H1 (cell line): ENCODE data around the gene PLSCR1. TPM values are rescaled to one million over a fixed set of nuclear protein-coding genes. Genes with fewer than 3 reads are reported as not detected.

Experiments used
- CTCF ChIA-PET: fragments of 300-600 bp; sonication (Branson Sonifier 250); formaldehyde crosslinking; loops from one replicate; lab custom pipeline; 2021; ENCODE audit not compliant: partially characterized antibody; lab: Charles Lee
- POLR2A ChIA-PET: fragments of 300-600 bp; sonication (Branson Sonifier 250); formaldehyde crosslinking; loops from one replicate; lab custom pipeline; 2021; ENCODE audit warnings: inconsistent platforms; ENCODE audit not compliant: partially characterized antibody; lab: Charles Lee
- DNase-seq, 2 experiments: peaks; one replicate each; pipeline versions ENCODE4 v3.0.0 to v3.0.0-alpha.2; 2010 to 2022; ENCODE audit warnings: low spot score in 2 of 2, low read depth in 1 of 2, mixed read lengths in 1 of 2
- FAIRE-seq: peaks from 2 replicates; lab custom pipeline; 2011; peaks lifted over from hg19 to GRCh38; lab: Jason Lieb, UNC
- H2AFZ ChIP-seq: 2 replicates; pipeline ENCODE4 v1.8.1; 2012; ENCODE audit warnings: low read length, inconsistent platforms
- H2AK5ac ChIP-seq: 2 replicates; pipeline ENCODE4 v1.6.1; 2013; ENCODE audit warnings: low read depth, low read length
- H2BK120ac ChIP-seq: replicated peaks from 2 replicates; pipeline ENCODE3; 2013; ENCODE audit warnings: low read depth, low read length, inconsistent platforms
- H2BK12ac ChIP-seq: 2 replicates; pipeline ENCODE4 v1.6.1; 2013; ENCODE audit warnings: low read depth, low read length
- H2BK15ac ChIP-seq: 2 replicates; pipeline ENCODE4 v1.6.1; 2013; ENCODE audit warnings: low read length
- H2BK20ac ChIP-seq: 2 replicates; pipeline ENCODE4 v1.6.1; 2013; ENCODE audit warnings: low read length
- H2BK5ac ChIP-seq: 2 replicates; pipeline ENCODE4 v1.6.1; 2013; ENCODE audit warnings: low read depth, low read length
- H3K14ac ChIP-seq: 2 replicates; pipeline ENCODE4 v1.6.1; 2013; ENCODE audit warnings: inconsistent platforms; ENCODE audit not compliant: insufficient read length
- H3K18ac ChIP-seq: 2 replicates; pipeline ENCODE4 v1.6.1; 2013; ENCODE audit warnings: low read length; ENCODE audit errors: extremely low read depth
- H3K23ac ChIP-seq: 2 replicates; pipeline ENCODE4 v1.6.1; 2013; ENCODE audit warnings: inconsistent platforms; ENCODE audit not compliant: insufficient read length
- H3K23me2 ChIP-seq: 2 replicates; pipeline ENCODE4 v1.6.1; 2013; ENCODE audit warnings: low read depth, low read length
- H3K27ac ChIP-seq: 2 replicates; pipeline ENCODE4 v1.6.1; 2011; ENCODE audit warnings: low read depth, low read length, inconsistent platforms
- H3K27me3 ChIP-seq, 4 experiments: replicated peaks in 1 of 4; 1 replicate in 1 of 4; 2 replicates in 3 of 4; pipeline versions ENCODE4 v1.6.1 to v1.8.1; 2011 to 2013; ENCODE audit warnings: low read length in 3 of 4, mild to moderate bottlenecking in 3 of 4, inconsistent platforms in 2 of 4, mixed read lengths in 2 of 4, moderate library complexity in 1 of 4; ENCODE audit not compliant: control insufficient read depth in 3 of 4, insufficient read depth in 3 of 4; ENCODE audit errors: extremely low read depth in 1 of 4
- H3K36me3 ChIP-seq, 4 experiments: 2 replicates each; pipeline versions ENCODE4 v1.6.1 to v1.8.1; 2011 to 2013; ENCODE audit warnings: mild to moderate bottlenecking in 4 of 4, low read length in 3 of 4, moderate library complexity in 2 of 4, control low read depth in 1 of 4, inconsistent platforms in 1 of 4; ENCODE audit not compliant: insufficient read depth in 4 of 4, control insufficient read depth in 2 of 4
- H3K4ac ChIP-seq: replicated peaks from 2 replicates; pipeline ENCODE3; 2013; ENCODE audit warnings: low read length, low read depth, mixed read lengths, inconsistent platforms; ENCODE audit not compliant: insufficient read length
- H3K4me1 ChIP-seq, 4 experiments: replicated peaks in 1 of 4; 1 replicate in 1 of 4; 2 replicates in 3 of 4; pipeline versions ENCODE4 v1.6.1 to v1.8.1; 2011 to 2013; ENCODE audit warnings: low read length in 3 of 4, inconsistent platforms in 2 of 4, mixed read lengths in 1 of 4; ENCODE audit not compliant: insufficient read depth in 4 of 4, control insufficient read depth in 3 of 4
- H3K4me2 ChIP-seq, 2 experiments: 2 replicates each; pipeline versions ENCODE4 v1.6.1 to v1.8.1; 2011 to 2013; ENCODE audit warnings: low read depth in 2 of 2, low read length in 2 of 2, control low read depth in 1 of 2, inconsistent platforms in 1 of 2, mild to moderate bottlenecking in 1 of 2; ENCODE audit not compliant: insufficient read depth in 1 of 2
- H3K4me3 ChIP-seq, 4 experiments: fragments of 200-600, 300-600 bp in 1 of 4; sonication (generic), shearing (Covaris generic), sonication (Bioruptor Twin) in 1 of 4; 2 replicates each; pipeline versions ENCODE4 v1.5.1 to v1.8.1; 2011 to 2016; ENCODE audit warnings: low read length in 4 of 4, low read depth in 3 of 4, control low read depth in 2 of 4, inconsistent platforms in 2 of 4, mild to moderate bottlenecking in 2 of 4, mixed read lengths in 1 of 4, moderate library complexity in 1 of 4; ENCODE audit not compliant: insufficient read depth in 2 of 4; ENCODE audit errors: extremely low read depth in 1 of 4
- H3K56ac ChIP-seq: replicated peaks from 2 replicates; pipeline ENCODE3; 2013; ENCODE audit warnings: low read depth, mild to moderate bottlenecking, mixed read lengths, low read length, inconsistent platforms; ENCODE audit not compliant: insufficient read length
- H3K79me1 ChIP-seq: 2 replicates; pipeline ENCODE4 v1.6.1; 2013; ENCODE audit warnings: low read depth, low read length, control low read depth
- H3K79me2 ChIP-seq, 2 experiments: 2 replicates each; pipeline versions ENCODE4 v1.6.1 to v1.8.1; 2012 to 2013; ENCODE audit warnings: low read length in 2 of 2, mild to moderate bottlenecking in 2 of 2, inconsistent platforms in 1 of 2; ENCODE audit not compliant: insufficient read depth in 2 of 2, control insufficient read depth in 1 of 2
- H3K9ac ChIP-seq, 4 experiments: replicated peaks in 1 of 4; 1 replicate in 1 of 4; 2 replicates in 3 of 4; pipeline versions ENCODE4 v1.6.1 to v1.8.1; 2011 to 2013; ENCODE audit warnings: low read depth in 3 of 4, low read length in 3 of 4, control low read depth in 2 of 4, mild to moderate bottlenecking in 2 of 4, moderate library complexity in 2 of 4, inconsistent platforms in 1 of 4; ENCODE audit errors: extremely low read depth in 1 of 4
- H3K9me3 ChIP-seq, 2 experiments: 2 replicates each; pipeline versions ENCODE4 v1.6.1 to v1.8.1; 2012 to 2013; ENCODE audit warnings: mild to moderate bottlenecking in 2 of 2, moderate library complexity in 2 of 2, control low read depth in 1 of 2, inconsistent platforms in 1 of 2, low read depth in 1 of 2, low read length in 1 of 2, mixed read lengths in 1 of 2; ENCODE audit not compliant: insufficient read depth in 2 of 2
- H4K20me1 ChIP-seq, 2 experiments: replicated peaks in 1 of 2; 2 replicates each; pipeline versions ENCODE3 to v1.8.1; 2011 to 2013; ENCODE audit warnings: inconsistent platforms in 2 of 2, low read length in 2 of 2, mild to moderate bottlenecking in 1 of 2; ENCODE audit not compliant: insufficient read depth in 2 of 2, control insufficient read depth in 1 of 2
- H4K5ac ChIP-seq: 2 replicates; pipeline ENCODE4 v1.6.1; 2013; ENCODE audit warnings: low read length, low read depth, mixed read lengths, inconsistent platforms; ENCODE audit not compliant: insufficient read length
- H4K8ac ChIP-seq: 2 replicates; pipeline ENCODE4 v1.8.0; 2013; ENCODE audit warnings: mild to moderate bottlenecking, moderate library complexity, low read length, inconsistent platforms; ENCODE audit not compliant: insufficient read depth; ENCODE audit errors: extremely low read depth
- H4K91ac ChIP-seq: replicated peaks from 2 replicates; pipeline ENCODE3; 2013; ENCODE audit warnings: low read length, mixed read lengths, inconsistent platforms; ENCODE audit not compliant: insufficient read length
- CBX8 ChIP-seq: fragments of 300-800, 300-1000 bp; sonication (generic); IDR thresholded peaks from 2 replicates; pipeline ENCODE4 v1.7.1; 2016; ENCODE audit warnings: low read depth, low read length, borderline replicate concordance
- CEBPB ChIP-seq: IDR thresholded peaks from 2 replicates; pipeline ENCODE4 v1.6.1; 2012; ENCODE audit warnings: low read depth, low read length
- CHD1 ChIP-seq: IDR thresholded peaks from 2 replicates; pipeline ENCODE4 v1.6.1; 2012; ENCODE audit warnings: low read depth, low read length, improper control_type of control experiment
- CHD2 ChIP-seq: IDR thresholded peaks from 2 replicates; pipeline ENCODE4 v1.6.1; 2012; ENCODE audit warnings: low read length, improper control_type of control experiment
- HDAC2 ChIP-seq, 2 experiments: fragments of 300-600 bp in 1 of 2; sonication (generic) in 1 of 2; IDR thresholded peaks; 2 replicates each; pipeline ENCODE4 v1.6.1; 2011 to 2012; ENCODE audit warnings: low read depth in 2 of 2, low read length in 2 of 2, mild to moderate bottlenecking in 2 of 2, moderate library complexity in 2 of 2, borderline replicate concordance in 1 of 2, inconsistent platforms in 1 of 2
- MAFK ChIP-seq: IDR thresholded peaks from 2 replicates; pipeline ENCODE4 v1.6.1; 2012; ENCODE audit warnings: low read depth, mild to moderate bottlenecking, improper control_type of control experiment, low read length
- NANOG ChIP-seq: IDR thresholded peaks from 2 replicates; pipeline ENCODE4 v1.6.1; 2011; ENCODE audit warnings: low read length, low read depth, mild to moderate bottlenecking, inconsistent platforms; ENCODE audit not compliant: insufficient read depth, poor library complexity, severe bottlenecking
- PHF8 ChIP-seq: fragments of 200-600 bp; sonication (generic); conservative IDR thresholded peaks from 2 replicates; pipeline ENCODE4 v1.7.1; 2012; ENCODE audit warnings: low read depth, mild to moderate bottlenecking, inconsistent platforms, low read length, moderate library complexity
- RBBP5 ChIP-seq: IDR thresholded peaks from 2 replicates; pipeline ENCODE4 v1.7.1; 2012; ENCODE audit warnings: low read depth, mild to moderate bottlenecking, inconsistent platforms, low read length, moderate library complexity, borderline replicate concordance
- SIN3A ChIP-seq, 2 experiments: IDR thresholded peaks in 1 of 2; conservative IDR thresholded peaks in 1 of 2; 2 replicates each; pipeline ENCODE4 v1.6.1; 2011 to 2012; ENCODE audit warnings: low read length in 2 of 2, improper control_type of control experiment in 1 of 2, low read depth in 1 of 2, mild to moderate bottlenecking in 1 of 2
- SIX5 ChIP-seq: IDR thresholded peaks from 2 replicates; pipeline ENCODE4 v1.6.1; 2011; ENCODE audit warnings: mild to moderate bottlenecking, low read depth, low read length
- TAF1 ChIP-seq: IDR thresholded peaks from 2 replicates; pipeline ENCODE4 v1.6.1; 2011; ENCODE audit warnings: mild to moderate bottlenecking, low read depth, low read length
- TAF7 ChIP-seq: optimal IDR thresholded peaks from 2 replicates; pipeline ENCODE3; 2011; ENCODE audit warnings: low read depth, mild to moderate bottlenecking, inconsistent platforms, low read length, moderate library complexity, borderline replicate concordance
- TBP ChIP-seq: IDR thresholded peaks from 2 replicates; pipeline ENCODE4 v1.6.1; 2011; ENCODE audit warnings: low read depth, low read length, improper control_type of control experiment
- TEAD4 ChIP-seq: IDR thresholded peaks from 2 replicates; pipeline ENCODE4 v1.6.1; 2012; ENCODE audit warnings: low read depth, low read length, inconsistent platforms, mixed read lengths
- WGBS, 2 experiments: shearing (Covaris generic) in 1 of 2; methylation state at CpG; one replicate each; pipeline versions ENCODE4 v1.1.6 to v1.1.7; 2013 to 2015; ENCODE audit warnings: low lambda C conversion rate in 2 of 2, mixed read lengths in 2 of 2, inconsistent platforms in 1 of 2, low coverage in 1 of 2, missing lambda C conversion rate in 1 of 2; ENCODE audit not compliant: insufficient replicate concordance in 2 of 2, insufficient coverage in 1 of 2, insufficient read length in 1 of 2; ENCODE audit errors: extremely low coverage in 1 of 2, missing lambda C conversion rate in 1 of 2; 5-methylcytosine and 5-hydroxymethylcytosine counted together
- polyA plus RNA-seq, 7 experiments: library from polyadenylated mRNA; depleted of rRNA in 3 of 7; stranded (reverse) in 5 of 7; unstranded in 2 of 7; fragments of >200 nt in 5 of 7; fragments of 200-250 nt in 2 of 7; gene quantifications; 1 replicate in 5 of 7; 2 replicates in 1 of 7; 4 replicates in 1 of 7; pipeline versions ENCODE4 v1.2.1 to v1.2.3, GENCODE V29; 2011 to 2013; ENCODE audit warnings: missing spikeins in 2 of 7, mixed read lengths in 2 of 7
- total RNA-seq: library from RNA; stranded (reverse); fragmentation: NEBNext Ultra II Directional; extraction: Animal tissue kit (Norgen Biotek cat#: 25700); gene quantifications from 2 replicates; pipeline ENCODE4 v1.2.1, GENCODE V29; 2021

The PLSCR1 gene
- total and polyA plus RNA-seq, 2 of the 8 experiments (the other 6 are each of a cell fraction or from before 2014, with no cell fraction given): 32.2 to 48.5 TPM

DNA sequence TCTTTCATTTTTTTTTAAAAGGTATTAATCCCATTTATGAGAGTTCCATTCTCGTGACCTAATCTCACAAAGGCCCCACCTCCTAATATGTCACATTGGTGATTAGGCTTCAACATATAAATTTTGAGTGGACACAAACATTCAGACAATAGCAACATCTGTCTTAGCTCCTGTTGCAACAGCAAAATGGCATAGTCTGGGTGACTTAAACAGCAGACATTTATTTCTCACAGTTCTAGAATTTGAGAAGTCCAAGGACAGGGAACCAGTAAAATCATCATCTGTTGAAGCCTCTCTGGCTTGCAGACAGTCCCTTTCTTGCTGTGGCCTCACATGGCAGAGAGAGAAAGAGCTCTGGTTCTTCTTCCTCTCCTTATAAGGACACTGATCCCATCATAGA is 71.8 kb downstream of the PLSCR1 start:
- no peak overlapping the region for H3K4ac ChIP-seq
- POLR2A ChIA-PET: no interaction called here

More for the DNA sequence above, 71.8 kb downstream of the PLSCR1 start:
- H3K27me3 ChIP-seq: no peaks in the 10 kb centered on the region
- H2AFZ ChIP-seq: no peak overlapping the region
- 89% methylated on average over 1 of the region's 1 CpG; no CpG with 5 or more reads in 1 of the 2 experiments for WGBS, 2 experiments
- no peak overlapping the region for H2BK20ac ChIP-seq
- no peak overlapping the region for H4K8ac ChIP-seq
- no peaks in the 10 kb centered on the region for H3K36me3 ChIP-seq
- no peak overlapping the region for H2BK15ac ChIP-seq
- H2BK5ac ChIP-seq: no peak overlapping the region
- no peak overlapping the region for H3K9ac ChIP-seq
- no peaks in the 10 kb centered on the region for H3K23me2 ChIP-seq
- no peaks in the 10 kb centered on the region for H4K20me1 ChIP-seq
- H3K4me1 ChIP-seq: peaks cover 0 to 6% (median 0%) of the 10 kb centered on the region in 4 experiments; a peak in 1 of 7 replicates
- H3K9me3 ChIP-seq: no peaks in the 10 kb centered on the region
- no peak overlapping the region for H4K5ac ChIP-seq
- no peak overlapping the region for H2BK120ac ChIP-seq
- H3K18ac ChIP-seq: no peak overlapping the region
- no peak overlapping the region for H3K27ac ChIP-seq
- H3K4me3 ChIP-seq: no peak overlapping the region
- no peak overlapping the region for H3K4me2 ChIP-seq
- no peak overlapping the region for H4K91ac ChIP-seq
- no peak overlapping the region for H2BK12ac ChIP-seq
- FAIRE-seq (no peak), DNase-seq (no peak)
- no peaks in the 10 kb centered on the region for H3K79me2 ChIP-seq
- H3K23ac ChIP-seq: no peak overlapping the region
- H3K79me1 ChIP-seq: no peaks in the 10 kb centered on the region
- no peak overlapping the region for H3K14ac ChIP-seq
- CTCF ChIA-PET: interaction anchor here (1.1 kb wide), 1 partner anchor 165 kb away, joined by 3 read pairs; no protein-coding TSS in a partner anchor
- no peak overlapping the region for H3K56ac ChIP-seq
- TF ChIP-seq SIN3A (conservative IDR thresholded peaks at IDR 0.05 in 1 of 2, IDR thresholded peaks at IDR 0.05 in 1 of 2; ENCODE audit: low read depth in 1 of 2, low read length in 2 of 2): no peak
- TF ChIP-seq NANOG: no peak
- no peak for TF ChIP-seq TAF7
- TF ChIP-seq TAF1: no peak
- TF ChIP-seq TEAD4: no peak
- no peak for TF ChIP-seq CBX8
- no peak for TF ChIP-seq TBP
- TF ChIP-seq SIX5: no peak
- no peak for TF ChIP-seq RBBP5
- TF ChIP-seq CHD1: no peak
- no peak for TF ChIP-seq HDAC2 (IDR thresholded peaks at IDR 0.05; ENCODE audit: borderline replicate concordance in 1 of 2, low read depth in 2 of 2, low read length in 2 of 2)
- no peak for TF ChIP-seq CEBPB
- no peak for TF ChIP-seq PHF8
- no peak for TF ChIP-seq CHD2
- TF ChIP-seq MAFK: no peak
- no peak overlapping the region for H2AK5ac ChIP-seq
